ENCODE results near the gene KCNJ9.
"Not testable (repeated sequence)": the region's sequence is repeated elsewhere in the genome, so short reads cannot be mapped to it uniquely, and the experiment has no call there.

Gene KCNJ9

GRCh38 chr1:160081261-160081936 is at the start of gene KCNJ9:
KCNJ9 (plus strand) TSS chr1:160081538; CDS start chr1:160084031, 2,493 bp downstream.
- DNase-seq: no peak

- DNase-seq: no peak
Measured at GRCh38 chr1:160032165-160032820, 49.0 kb upstream of the KCNJ9 start.

- no peak for DNase-seq
Measured at GRCh38 chr1:160040476-160040875, 40.9 kb upstream of the KCNJ9 start.

- DNase-seq: no peak
Measured at GRCh38 chr1:160043543-160043942, 37.8 kb upstream of the KCNJ9 start.

GRCh38 chr1:160045653-160046052 is 35.7 kb upstream of the KCNJ9 start:
- no peak for DNase-seq

GRCh38 chr1:160046494-160047110 is 34.7 kb upstream of the KCNJ9 start:
- DNase-seq: no peak

- no peak for DNase-seq
Measured at GRCh38 chr1:160047111-160047991, 34.0 kb upstream of the KCNJ9 start.

- DNase-seq: no peak
Measured at GRCh38 chr1:160048335-160048734, 33.0 kb upstream of the KCNJ9 start.

- DNase-seq: no peak
Measured at GRCh38 chr1:160049101-160049500, 32.2 kb upstream of the KCNJ9 start.

- not testable (repeated sequence) for DNase-seq
Measured at GRCh38 chr1:160050182-160050581, 31.2 kb upstream of the KCNJ9 start.

- DNase-seq: no peak
Measured at GRCh38 chr1:160050619-160051018, 30.7 kb upstream of the KCNJ9 start.

GRCh38 chr1:160052936-160053335 is 28.4 kb upstream of the KCNJ9 start:
- no peak for DNase-seq

GRCh38 chr1:160053548-160054365 is 27.6 kb upstream of the KCNJ9 start:
- DNase-seq: no peak

- no peak for DNase-seq
Measured at GRCh38 chr1:160056648-160057169, 24.6 kb upstream of the KCNJ9 start.

- no peak for DNase-seq
Measured at GRCh38 chr1:160058087-160058486, 23.3 kb upstream of the KCNJ9 start.

GRCh38 chr1:160061369-160062229 is 19.7 kb upstream of the KCNJ9 start:
- DNase-seq: no peak

GRCh38 chr1:160062230-160062532 is 19.2 kb upstream of the KCNJ9 start:
- DNase-seq: no peak

GRCh38 chr1:160063176-160063575 is 18.2 kb upstream of the KCNJ9 start:
- no peak for DNase-seq

GRCh38 chr1:160064164-160064563 is 17.2 kb upstream of the KCNJ9 start:
- DNase-seq: no peak

GRCh38 chr1:160064746-160065145 is 16.6 kb upstream of the KCNJ9 start:
- no peak for DNase-seq

Data from NCI-H2029 treated with DMSO at 0.1 percent for 48 hours (cell line).